SH-SY5Y (cell line): ENCODE measurements around the gene MBP.

ENCODE experiments used
- GATA2 ChIP-seq: IDR thresholded peaks from 2 replicates; pipeline ENCODE4 v1.6.1; 2011; ENCODE audit warnings: mild to moderate bottlenecking, low read depth, low read length
- GATA3 ChIP-seq: IDR thresholded peaks from 2 replicates; pipeline ENCODE4 v1.6.1; 2011; ENCODE audit warnings: low read depth, mild to moderate bottlenecking, low read length, moderate library complexity

DNA sequence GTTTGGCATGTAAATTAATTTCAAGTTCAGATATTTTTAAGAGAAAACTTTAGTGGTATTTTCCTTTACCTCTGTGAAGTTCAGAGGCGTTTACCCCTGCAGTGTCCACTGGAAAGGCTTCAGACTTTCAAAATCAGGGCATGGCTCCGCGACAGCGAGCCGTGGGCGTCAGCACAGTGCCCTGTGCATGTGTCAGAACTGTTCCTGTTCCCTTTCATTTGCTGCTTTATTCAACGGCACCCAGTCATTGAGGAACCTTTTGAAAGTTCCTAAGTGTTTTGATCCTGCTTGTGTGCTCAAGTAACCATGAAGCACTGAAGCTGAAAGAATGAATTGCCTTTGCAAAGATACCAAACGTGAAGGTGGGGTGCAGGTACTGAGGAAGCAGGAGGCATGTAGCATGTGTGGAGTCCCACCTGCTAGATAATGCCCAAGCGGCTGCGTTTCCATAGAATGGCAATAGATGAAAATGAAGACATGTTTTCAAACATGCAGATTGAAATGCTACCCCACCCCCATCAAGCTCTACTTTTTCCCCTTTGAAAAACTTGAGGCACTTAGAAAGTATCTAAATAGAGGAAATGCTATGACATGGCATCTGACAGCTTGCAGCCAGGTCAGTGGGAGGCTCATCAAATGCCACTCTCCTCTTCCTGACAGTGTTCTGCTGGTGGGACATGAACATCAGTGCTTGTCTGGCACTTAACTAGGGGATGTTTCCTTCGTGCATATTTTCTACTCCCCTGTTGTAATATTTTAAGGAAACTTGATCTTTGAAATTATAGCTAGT is 161.6 kb downstream of the MBP start:
- TF ChIP-seq GATA2 (no peak), GATA3 (no peak)
